ENCODE data around the gene NAIF1.
"Not testable (repeated sequence)": the region's sequence is repeated elsewhere in the genome, so short reads cannot be mapped to it uniquely, and the experiment has no call there.

NAIF1 gene

GRCh38 chr9:128084746-128085145 lies 17.6 kb upstream of the NAIF1 start:
- no peak for DNase-seq (ENCODE audit: low read depth)

DNA sequence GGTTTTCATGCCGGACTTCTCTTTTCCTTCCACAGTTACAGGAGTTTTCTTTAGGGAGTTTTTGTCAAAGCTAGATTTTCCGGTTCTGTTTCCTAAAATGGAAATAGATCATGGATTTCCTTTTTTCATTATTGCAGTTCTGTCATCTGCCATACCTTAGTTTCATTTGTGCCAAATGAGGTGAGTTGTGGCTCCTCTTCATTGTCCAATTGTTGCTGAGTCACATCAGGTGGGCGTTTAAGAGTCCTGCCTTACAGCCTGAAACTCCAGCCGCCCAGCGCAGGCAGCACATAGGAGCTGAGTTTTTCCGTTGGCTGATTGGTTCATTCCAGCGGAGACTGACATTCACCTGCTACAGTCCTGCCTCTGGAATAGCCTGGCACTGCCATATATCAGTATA lies 15.0 kb upstream of the NAIF1 start:
- DNase-seq (ENCODE audit: low read depth), result no peak

- no peak for DNase-seq (ENCODE audit: low read depth)
Measured at GRCh38 chr9:128081056-128081455, 13.9 kb upstream of the NAIF1 start.

- DNase-seq (ENCODE audit: low read depth), result no peak
Measured at GRCh38 chr9:128080206-128080605, 13.1 kb upstream of the NAIF1 start.

GRCh38 chr9:128078504-128079434 lies 11.6 kb upstream of the NAIF1 start:
- no peak for DNase-seq (ENCODE audit: low read depth)

DNA sequence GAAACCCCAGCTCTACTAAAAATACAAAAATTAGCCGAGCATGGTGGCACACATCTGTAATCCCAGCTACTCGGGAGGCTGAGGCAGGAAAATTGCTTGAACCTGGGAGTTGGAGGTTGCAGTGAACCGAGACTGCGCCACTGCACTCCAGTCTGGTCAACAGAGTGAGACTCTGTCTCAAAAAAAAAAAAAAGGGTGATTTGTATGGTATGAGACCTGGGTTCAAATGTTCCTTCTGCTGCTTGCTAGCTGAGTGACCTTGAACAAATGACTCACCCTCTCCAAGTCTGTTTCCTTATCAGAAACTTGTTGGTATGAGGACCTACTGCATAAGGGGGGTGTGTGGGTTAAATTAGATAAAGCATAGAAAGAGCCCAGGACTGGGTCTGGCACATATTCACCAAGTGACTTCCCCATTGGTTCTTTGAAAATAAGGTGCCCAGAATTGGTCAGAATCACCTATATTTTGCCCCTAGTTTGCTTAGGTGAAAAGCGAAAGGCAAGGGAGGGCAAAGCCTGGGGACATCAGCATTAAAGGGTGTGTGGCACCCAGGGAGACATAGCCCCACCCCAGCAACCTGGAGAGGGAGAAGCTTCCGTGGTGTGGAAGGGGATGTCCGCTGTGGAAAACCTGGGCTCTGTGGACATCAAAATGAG lies 10.9 kb upstream of the NAIF1 start:
- no peak for DNase-seq (ENCODE audit: low read depth)

DNA sequence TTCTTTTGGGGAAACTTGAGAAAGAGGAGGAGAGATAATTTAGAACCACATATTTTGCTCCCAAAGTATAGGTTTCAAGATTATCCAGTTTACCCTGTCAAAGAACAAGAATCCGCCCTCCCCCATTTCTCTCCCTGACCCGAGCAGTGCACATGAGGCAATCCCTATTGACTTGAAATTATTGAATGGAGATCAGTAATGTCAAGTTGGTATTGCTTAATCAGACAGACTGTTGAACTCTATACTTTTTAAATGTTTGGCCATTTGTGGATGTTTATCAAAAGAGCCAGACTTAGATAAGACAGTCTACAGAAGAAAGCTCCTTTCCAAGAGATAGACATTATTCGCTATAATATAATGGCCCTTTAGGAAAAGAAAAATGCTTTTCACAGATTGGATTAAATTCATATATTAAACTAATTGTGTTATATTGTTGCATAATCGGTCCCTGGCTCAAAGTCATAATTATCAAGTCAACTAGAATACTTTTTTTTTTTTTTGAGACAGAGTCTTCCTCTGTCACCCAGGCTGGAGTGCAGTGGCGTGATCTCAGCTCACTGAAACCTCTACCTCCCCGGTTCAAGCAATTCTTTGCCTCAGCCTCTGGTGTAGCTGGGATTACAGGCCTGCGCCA lies 6.2 kb upstream of the NAIF1 start:
- DNase-seq (ENCODE audit: low read depth), result no peak

DNA sequence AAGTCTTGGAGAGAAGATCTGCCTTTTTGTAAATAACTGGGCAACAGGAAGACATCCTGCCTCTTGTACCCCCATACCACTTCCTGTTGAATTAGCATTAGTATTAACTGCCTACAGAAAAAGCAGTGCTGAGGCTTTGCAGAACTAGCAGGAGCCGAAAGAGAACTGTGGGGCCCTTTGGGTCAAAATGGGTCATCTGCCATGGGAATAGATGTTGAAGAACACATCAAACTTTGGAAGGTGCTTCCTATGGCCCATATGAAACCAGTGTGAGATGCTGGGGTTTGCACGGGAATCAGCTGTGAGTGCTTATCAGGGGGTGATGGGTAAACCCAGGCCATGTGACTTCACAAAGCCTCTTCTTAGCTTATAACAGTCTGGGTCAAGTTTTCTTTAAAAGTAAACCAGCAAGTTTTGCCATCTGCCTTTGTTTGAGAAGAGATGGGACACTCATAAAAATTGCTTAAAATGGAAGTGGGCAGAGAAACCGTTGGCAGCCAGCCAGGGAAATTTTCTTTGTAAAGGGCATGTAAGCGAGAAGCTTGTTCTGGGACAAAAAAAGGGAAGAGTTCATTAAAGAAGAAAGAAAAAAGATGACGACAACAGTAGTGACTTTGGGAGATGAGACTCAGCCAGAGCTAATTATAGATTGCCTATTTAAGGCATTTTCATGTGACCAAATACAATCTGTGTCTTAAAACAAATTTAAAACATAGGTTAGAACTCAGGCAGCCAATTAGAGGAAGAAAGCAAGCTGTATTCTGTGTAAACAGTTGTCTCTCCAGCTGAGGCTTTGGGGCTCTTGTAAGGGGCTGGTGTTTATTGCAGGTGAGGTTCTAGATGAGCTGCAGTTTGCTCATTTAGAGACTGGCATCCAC lies 5.3 kb upstream of the NAIF1 start:
- peak; percentile 51 for DNase-seq (ENCODE audit: low read depth)

DNA sequence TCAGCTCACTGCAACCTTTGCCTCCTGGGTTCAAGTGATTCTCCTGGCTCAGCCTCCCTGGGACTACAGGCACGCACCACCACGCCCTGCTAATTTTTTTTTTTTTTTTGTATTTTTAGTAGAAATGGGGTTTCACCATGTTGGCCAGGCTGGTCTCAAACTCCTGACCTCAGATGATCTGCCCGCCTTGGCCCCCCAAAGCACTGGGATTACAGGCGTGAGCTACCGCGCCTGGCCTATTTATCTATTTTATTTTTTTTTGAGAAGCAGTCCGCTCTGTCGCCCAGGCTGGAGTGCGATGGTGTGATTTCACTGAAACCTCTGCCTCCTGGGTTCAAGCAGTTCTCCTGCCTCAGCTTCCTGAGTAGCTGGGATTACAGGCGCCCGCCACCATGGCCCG lies 4.4 kb upstream of the NAIF1 start:
- DNase-seq (ENCODE audit: low read depth), result not testable (repeated sequence)

DNA sequence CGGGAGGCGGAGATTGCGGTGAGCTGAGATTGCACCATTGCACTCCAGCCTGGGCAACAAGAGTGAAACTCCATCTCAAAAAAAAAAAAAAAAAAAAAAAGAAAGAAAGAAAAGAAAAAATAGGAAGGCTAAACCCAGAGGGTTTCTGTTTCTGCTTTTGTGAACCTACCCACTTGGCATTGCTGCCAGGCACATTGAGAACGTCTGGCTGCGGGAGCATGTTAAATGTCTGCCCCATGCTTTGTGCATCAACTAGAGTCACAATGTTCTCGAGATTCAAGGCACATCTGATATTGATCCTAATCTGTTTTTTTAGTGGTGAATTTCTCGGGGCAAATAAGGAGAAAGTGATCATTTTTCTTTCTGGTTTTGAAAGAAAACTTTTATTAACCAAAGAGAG lies 3.8 kb upstream of the NAIF1 start:
- no peak for DNase-seq (ENCODE audit: low read depth)

- no peak for DNase-seq (ENCODE audit: low read depth)
Measured at GRCh38 chr9:128068386-128069205, 1.5 kb upstream of the NAIF1 start.

DNA sequence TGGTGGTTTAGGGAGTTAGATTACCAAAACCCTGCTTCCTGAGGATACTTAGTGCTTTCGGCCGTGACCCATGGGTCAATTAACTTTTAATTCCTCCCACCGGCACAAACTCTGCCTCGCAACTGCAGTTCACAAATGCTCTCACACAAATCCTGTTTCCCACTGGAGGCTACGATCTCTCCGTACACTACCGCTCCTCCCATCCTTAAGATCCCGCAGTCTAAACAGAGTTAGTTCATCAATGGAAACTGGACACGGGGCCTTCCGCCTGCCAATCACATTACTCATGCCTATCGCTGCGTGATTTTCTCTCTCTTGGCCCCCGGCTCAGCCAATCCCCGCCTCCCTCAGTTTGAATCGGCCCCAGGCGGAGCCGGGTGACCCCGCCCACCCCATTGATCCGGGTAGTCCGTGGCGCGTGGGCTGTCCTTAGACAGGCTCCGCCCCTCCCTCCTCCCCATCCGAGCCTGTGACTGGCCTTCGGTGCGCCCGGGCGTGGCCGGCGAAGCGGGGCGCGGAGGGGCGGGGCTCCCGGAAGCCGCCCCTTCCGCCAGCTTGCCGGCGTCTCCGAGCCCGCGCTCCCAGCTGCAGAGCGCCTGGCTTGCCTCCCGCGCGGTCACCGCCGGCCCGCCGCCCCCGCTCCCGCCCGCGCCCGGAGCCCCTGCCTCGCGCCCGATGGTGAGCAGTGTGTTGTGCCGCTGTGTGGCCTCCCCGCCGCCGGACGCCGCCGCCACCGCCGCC lies 695 bp upstream of the NAIF1 start, which contains the start of gene SLC25A25:
Gene SLC25A25 (plus strand): TSS at position 588 of the 741 bp plus-strand sequence. CDS start 88 bp downstream, at position 676.
- DNase-seq (ENCODE audit: low read depth), result peak; percentile 100

GRCh38 chr9:128065907-128066712 lies 1.0 kb downstream of the NAIF1 start:
- DNase-seq (ENCODE audit: low read depth), result no peak

DNA sequence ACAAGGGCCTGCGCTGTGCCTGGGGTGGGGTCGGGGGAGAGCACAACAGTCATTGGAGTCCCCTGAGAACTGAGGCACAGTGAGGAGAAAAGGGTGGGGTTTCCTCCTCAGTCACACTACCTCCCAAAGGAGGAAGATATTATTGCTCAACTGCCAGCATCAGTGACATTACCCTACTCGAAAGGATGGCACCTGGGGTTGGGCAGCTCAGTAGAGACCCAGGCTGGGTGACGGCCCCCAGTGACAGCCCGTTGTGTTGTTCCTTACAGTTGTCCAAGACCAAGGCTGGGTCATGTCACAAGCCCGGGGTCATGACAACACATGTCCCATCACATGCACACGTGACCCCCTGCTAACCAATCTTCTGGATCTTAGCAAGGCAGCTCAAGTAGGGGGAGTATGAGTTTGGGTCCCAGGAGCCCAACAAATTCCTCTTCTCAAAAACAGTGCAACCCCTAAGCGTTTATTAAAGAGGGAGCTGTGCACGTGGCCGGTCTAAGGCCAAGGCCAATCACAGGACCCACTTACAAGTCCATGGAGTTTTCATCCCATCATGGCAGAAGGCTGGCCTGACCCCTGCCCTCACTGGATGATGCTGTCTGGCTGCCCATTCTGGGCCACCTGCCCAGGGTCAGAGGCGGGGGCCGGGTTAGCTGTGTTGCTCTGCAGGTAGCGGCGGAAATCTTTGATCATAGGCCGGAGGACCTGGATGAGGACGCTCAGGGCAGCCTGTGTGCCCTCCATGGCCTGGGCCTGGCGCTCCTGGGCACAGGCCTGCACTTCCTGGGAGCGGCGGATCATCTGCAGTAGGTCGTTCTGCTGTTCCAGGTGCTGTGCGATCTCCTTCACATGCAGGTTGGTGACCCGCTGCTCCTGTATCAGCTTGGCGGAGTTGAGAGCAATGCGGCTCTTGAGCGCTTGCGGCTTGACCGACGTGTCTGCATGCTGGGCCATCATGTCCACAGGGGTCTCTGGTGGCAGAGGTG lies 4.0 kb downstream of the NAIF1 start:
- no peak for DNase-seq (ENCODE audit: low read depth)

DNA sequence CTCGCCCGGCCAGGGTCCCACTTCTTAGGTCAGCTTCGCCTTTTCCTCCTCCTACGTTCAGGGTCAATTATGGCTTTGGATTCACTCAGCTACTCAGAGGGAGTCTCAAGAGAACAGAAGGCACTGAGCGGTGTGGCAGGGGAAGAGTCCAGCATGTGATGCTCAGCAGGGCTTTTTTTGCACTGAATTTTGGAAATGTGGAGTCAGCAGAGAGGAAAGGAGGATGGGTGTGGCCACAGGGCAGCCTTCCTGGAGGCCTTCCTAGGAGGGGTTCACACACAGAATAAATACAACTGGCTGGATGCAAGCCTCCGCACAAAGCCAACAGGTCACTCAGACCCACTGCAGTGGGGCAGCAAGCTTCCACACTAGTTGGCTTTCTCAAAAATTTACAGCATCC lies 4.8 kb downstream of the NAIF1 start:
- DNase-seq (ENCODE audit: low read depth), result no peak

GRCh38 chr9:128061275-128061960 lies 5.7 kb downstream of the NAIF1 start:
- DNase-seq (ENCODE audit: low read depth), result no peak

GRCh38 chr9:128059365-128059983 lies 7.6 kb downstream of the NAIF1 start:
- no peak for DNase-seq (ENCODE audit: low read depth)

All from activated T-cell treated with anti-CD3 and anti-CD28 coated beads for 24 hours (primary cell).